Esophagus squamous epithelium (tissue), 4 donors: Measurements from ENCODE around the gene CFB.

Experiments used
- CTCF ChIP-seq, 6 experiments: fragments of 450-650 bp in 4 of 6; fragments of 200-600 bp in 2 of 6; sonication (generic) in 2 of 6; IDR thresholded peaks; one replicate each; pipeline ENCODE4 v1.5.1; 2016 to 2019; ENCODE audit warnings: antibody characterized with exemption in 6 of 6, mild to moderate bottlenecking in 4 of 6, moderate library complexity in 4 of 6
- POLR2A ChIP-seq, 4 donors: fragments of 450-650 bp; IDR thresholded peaks; one replicate each; pipeline ENCODE4 v1.6.1; 2017; ENCODE audit warnings: antibody characterized with exemption in 4 of 4, mild to moderate bottlenecking in 4 of 4, moderate library complexity in 3 of 4

- no peak for TF ChIP-seq CTCF (IDR thresholded peaks at IDR 0.05)
- TF ChIP-seq POLR2A (IDR thresholded peaks at IDR 0.05), result no peak
Measured at GRCh38 chr6:31911826-31912585, 33.9 kb upstream of the CFB start.
